HAP-1 (cell line): ENCODE results near the gene RBM41.
"Not testable (repeated sequence)": the region's sequence is repeated elsewhere in the genome, so short reads cannot be mapped to it uniquely, and the experiment has no call there.

Source experiments
- DNase-seq, 2 experiments: peaks; one replicate each; pipeline ENCODE4 v3.0.0-alpha.2; 2016 to 2020; ENCODE audit warnings: low spot score in 2 of 2
- H3K27me3 ChIP-seq: fragments of 250-450 bp; sonication (Bioruptor Pico); 2 replicates; pipeline ENCODE4 v1.5.1; 2020; ENCODE audit warnings: low read depth, mild to moderate bottlenecking, moderate library complexity
- H3K36me3 ChIP-seq: fragments of 250-450 bp; sonication (Bioruptor Pico); replicated peaks from 2 replicates; pipeline ENCODE4 v1.5.1; 2020; ENCODE audit warnings: mild to moderate bottlenecking
- H3K4me1 ChIP-seq: fragments of 250-450 bp; sonication (Bioruptor Pico); 2 replicates; pipeline ENCODE4 v1.5.1; 2020; ENCODE audit warnings: mild to moderate bottlenecking
- H3K4me3 ChIP-seq: fragments of 250-450 bp; sonication (Bioruptor Pico); 2 replicates; pipeline ENCODE4 v1.5.1; 2020; ENCODE audit warnings: mild to moderate bottlenecking, moderate library complexity
- H3K9me3 ChIP-seq: fragments of 250-450 bp; sonication (Bioruptor Pico); 2 replicates; pipeline ENCODE4 v1.5.1; 2020; ENCODE audit warnings: mild to moderate bottlenecking, moderate library complexity
- in situ Hi-C: fragments of 300-500 bp; cut with MboI; formaldehyde crosslinking; loops from 3 replicates; pipeline ENCODE4 v1.14.3; 2020; ENCODE audit warnings: low sequenced_read_pairs, inconsistent platforms, mixed read lengths

The RBM41 gene

DNA sequence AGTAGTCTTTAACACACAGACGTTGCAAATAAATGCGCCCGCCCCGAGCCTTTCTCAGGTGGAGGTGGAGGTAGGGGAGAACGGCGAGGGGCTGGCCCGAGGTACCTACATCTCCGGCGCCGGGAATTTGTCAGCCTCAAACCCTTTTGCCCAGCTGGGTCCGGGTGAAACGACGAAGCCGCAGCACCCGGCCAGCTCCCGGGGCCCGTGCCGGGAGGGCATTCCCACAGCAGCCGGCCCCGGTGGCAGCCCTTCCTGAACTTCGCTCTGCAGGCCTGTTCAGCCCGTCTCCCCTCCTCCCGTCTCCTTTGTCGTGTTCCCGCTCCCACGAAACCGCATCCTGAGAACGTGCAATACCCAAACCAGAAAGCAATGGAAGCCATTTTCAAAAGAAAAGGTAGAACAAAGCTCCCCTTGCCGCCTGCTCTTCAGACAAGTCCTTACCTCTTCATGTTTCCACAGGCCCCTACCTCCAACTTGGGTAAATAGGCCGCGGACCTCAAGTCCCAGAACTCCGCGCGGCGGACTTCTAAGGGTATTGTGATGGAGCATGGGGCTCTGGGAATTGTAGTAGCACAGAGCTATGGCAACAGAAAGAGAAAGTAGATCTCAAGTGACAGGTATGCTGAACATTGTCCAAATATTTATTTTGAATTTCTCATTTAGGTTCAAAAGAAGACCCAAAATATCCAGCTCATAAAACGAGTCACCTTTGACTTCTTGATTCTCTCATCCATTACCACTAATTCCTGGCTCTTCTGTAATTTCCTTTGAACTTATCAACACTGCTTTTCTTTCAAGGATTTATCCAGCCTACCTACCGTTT is at the start of gene RBM41:
RBM41 (minus strand) TSS at position 501 of the 826 bp plus-strand sequence; CDS start at position 452, 49 bp downstream.
- Histone ChIP-seq H3K36me3 (peaks cover 33% of the 10 kb centered on the region), H3K4me1 (peaks cover 6% of the 10 kb centered on the region; the same call in 1 of the 2 replicates), H3K27me3 (no peaks in the 10 kb centered on the region), H3K9me3 (no peaks in the 10 kb centered on the region), H3K4me3 (peak within 1 kb of the TSS; percentile 67)
- in situ Hi-C loops = no loop called here
- peak; percentile 85 to 88 for DNase-seq

DNA sequence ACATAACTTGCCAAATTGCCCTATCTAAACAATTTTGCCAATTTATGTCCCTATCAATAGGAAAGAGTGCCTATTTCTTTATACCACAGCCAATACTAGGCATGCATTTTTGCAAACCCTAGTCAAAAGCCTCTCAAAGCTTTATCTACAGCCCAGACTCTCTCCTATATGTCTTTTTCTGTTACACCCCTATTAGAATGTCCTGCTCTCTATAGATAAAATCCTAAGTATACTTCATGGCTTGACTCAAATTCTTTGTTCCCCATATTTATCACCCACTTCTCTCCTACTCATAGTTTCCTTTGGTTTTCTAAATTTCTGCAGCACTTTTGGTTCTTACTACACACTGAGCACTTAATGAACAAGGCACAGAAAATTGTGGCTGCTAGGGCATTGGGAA is 49.6 kb upstream of the RBM41 start:
- Histone ChIP-seq H3K27me3 (no peaks in the 10 kb centered on the region), H3K9me3 (no peaks in the 10 kb centered on the region), H3K4me3 (no peak overlapping the region), H3K4me1 (peaks cover 3% of the 10 kb centered on the region), H3K36me3 (no peaks in the 10 kb centered on the region)
- DNase-seq = no peak
- in situ Hi-C loops = no loop called here

DNA sequence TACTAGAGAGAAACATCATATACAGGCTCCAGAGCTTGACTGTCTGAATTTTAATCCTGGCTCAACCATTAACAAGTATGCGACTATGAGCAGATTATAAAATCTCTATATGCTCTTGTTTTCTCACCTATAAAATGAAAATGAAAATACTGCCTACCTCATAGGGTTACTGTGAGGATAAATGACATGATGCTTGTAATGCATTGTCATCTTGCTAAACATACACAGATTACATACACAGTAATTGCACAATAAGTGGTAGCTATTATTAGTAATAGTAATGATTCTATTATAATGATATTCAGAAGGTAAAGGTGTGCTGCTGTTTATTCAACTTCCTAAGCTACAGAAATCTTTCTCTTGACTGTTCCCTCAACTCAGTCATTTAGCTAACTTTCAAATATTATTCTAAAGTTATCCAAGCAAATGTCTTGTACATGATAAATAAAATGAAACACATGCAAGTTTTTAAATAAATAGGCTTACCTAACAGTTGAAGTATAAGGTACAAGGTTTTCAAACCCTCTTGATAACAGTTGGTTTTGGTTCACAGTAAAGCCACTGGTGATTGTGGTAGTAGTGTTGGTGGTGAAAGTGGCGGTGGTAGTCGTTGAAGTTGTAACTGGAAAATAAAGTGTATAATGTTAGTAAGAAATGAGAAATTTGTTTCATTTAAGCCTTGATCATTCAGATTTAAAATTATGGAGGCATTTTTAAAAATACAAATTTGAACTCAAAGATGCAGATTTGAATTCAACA is 48.7 kb upstream of the RBM41 start:
- no peaks in the 10 kb centered on the region for H3K27me3 ChIP-seq

DNA sequence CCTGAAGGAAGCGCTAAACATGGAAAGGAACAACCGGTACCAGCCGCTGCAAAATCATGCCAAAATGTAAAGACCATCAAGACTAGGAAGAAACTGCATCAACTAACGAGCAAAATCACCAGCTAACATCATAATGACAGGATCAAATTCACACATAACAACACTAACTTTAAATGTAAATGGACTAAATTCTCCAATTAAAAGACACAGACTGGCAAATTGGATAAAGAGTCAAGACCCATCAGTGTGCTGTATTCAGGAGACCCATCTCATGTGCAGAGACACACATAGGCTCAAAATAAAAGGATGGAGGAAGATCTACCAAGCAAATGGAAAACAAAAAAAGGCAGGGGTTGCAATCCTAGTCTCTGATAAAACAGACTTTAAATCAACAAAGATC is 39.0 kb upstream of the RBM41 start:
- H3K36me3 ChIP-seq, H3K9me3 ChIP-seq, H3K27me3 ChIP-seq, DNase-seq, H3K4me1 ChIP-seq, in situ Hi-C loops, H3K4me3 ChIP-seq: not testable (repeated sequence)

More for the DNA sequence above, 48.7 kb upstream of the RBM41 start:
- Histone ChIP-seq H3K36me3 (no peaks in the 10 kb centered on the region), H3K4me1 (peaks cover 3% of the 10 kb centered on the region), H3K9me3 (no peaks in the 10 kb centered on the region), H3K4me3 (no peak overlapping the region)
- no peak for DNase-seq
- in situ Hi-C loops = no loop called here

DNA sequence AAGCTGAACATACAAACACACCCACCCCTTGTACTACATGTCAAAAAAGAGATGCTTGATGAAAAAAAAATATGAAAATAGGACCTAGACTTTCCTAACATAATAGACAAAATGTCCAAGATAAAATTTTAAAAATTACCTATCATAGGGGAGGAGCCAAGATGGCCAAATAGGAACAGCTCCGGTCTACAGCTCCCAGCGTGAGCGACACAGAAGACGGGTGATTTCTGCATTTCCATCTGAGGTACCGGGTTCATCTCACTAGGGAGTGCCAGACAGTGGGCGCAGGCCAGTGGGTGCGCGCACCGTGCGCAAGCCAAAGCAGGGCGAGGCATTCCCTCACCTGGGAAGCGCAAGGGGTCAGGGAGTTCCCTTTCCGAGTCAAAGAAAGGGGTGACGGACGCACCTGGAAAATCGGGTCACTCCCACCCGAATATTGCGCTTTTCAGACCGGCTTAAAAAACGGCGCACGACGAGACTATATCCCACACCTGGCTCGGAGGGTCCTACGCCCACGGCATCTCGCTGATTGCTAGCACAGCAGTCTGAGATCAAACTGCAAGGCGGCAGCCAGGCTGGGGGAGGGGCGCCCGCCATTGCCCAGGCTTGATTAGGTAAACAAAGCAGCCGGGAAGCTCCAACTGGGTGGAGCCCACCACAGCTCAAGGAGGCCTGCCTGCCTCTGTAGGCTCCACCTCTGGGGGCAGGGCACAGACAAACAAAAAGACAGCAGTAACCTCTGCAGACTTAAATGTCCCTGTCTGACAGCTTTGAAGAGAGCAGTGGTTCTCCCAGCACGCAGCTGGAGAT is 37.2 kb upstream of the RBM41 start:
- H3K27me3 ChIP-seq, DNase-seq, in situ Hi-C loops, H3K9me3 ChIP-seq, H3K36me3 ChIP-seq, H3K4me3 ChIP-seq, H3K4me1 ChIP-seq: not testable (repeated sequence)

DNA sequence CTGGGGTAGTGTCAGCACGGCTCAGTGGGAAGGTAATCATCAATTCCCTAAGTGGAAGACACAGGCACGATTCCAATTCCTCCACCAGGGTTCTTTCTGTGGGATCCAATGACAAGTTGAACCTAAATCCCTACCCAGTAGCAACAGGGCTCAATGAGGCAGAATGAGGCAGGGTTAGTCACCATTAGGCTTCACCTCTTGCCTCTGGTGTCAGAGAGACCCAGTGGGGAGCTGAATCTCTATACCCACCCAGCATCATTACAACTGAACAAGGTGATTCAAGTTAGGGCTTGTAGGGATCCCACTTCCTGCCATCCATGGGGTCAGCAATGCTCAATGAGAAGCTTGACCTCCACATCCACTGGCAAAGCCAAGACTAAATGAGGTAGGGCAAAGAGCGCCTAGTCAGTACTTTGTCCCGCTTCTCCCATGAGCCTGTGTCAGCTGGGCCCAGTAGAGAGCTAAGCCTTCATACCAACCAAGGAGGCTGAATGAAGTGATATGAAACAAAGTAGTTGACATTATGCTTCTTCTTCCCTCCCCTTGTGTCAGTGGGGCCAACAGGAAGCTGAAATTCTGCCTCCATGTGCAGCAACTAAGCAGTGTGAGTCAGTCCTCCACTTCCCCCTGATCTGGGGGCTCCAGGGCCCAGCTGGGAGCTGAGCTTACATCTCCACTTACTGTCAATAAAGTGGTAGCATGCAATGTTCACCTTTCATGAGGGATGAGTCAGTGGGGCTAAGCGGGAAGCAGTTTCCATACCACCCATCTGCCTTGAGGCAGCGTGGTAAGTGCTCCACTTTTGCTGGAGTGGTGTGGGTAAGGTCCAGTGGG is 36.4 kb upstream of the RBM41 start:
- Histone ChIP-seq H3K36me3 (no peaks in the 10 kb centered on the region), H3K9me3 (no peaks in the 10 kb centered on the region), H3K4me3 (no peak overlapping the region), H3K27me3 (no peaks in the 10 kb centered on the region), H3K4me1 (peaks cover 6% of the 10 kb centered on the region; the same call in 1 of the 2 replicates)
- in situ Hi-C loops = no loop called here
- DNase-seq = no peak

DNA sequence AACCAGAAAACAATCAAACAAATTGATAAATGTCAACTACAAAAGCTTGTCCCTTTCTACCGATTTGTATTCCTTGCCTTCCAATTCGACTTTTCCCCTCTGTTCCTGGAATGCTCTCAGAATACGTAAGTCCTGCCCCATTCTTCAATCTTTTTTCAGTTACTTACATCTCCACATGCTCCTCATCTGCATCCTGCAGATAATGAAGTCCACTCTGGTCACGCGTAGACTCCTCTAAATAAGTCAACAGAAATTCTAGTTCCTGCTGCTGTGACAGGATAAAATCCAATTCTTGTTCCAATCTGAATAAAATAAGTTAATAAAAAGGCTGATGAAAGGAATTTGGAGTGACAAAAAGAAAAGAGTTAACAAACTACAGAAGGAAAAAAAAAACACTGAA is 34.4 kb upstream of the RBM41 start:
- H3K9me3 ChIP-seq = no peaks in the 10 kb centered on the region
- no peak for DNase-seq
- no peaks in the 10 kb centered on the region for H3K36me3 ChIP-seq
- no peak overlapping the region for H3K4me3 ChIP-seq
- in situ Hi-C loops = no loop called here
- no peaks in the 10 kb centered on the region for H3K27me3 ChIP-seq
- peaks cover 6% of the 10 kb centered on the region; the same call in 1 of the 2 replicates for H3K4me1 ChIP-seq

DNA sequence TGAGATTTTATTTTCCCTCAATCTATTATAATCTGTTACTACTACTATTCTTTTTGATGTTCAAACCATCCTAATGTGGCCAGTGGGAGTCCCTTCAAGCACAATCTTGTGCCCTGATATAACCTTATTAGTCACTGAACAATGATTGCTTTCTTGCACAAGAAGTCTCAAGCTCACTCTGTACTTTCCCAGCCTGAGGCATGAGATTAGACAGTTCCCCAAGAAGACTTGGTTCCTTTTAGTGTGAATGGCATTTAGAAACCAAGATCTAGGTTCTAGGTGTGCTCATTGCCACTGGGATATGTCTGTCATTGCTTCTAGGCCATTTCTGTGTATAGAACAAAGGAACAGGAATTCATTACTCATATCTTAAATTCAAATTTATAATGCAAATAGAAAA is 28.0 kb upstream of the RBM41 start:
- no peaks in the 10 kb centered on the region for H3K36me3 ChIP-seq
- no peaks in the 10 kb centered on the region for H3K9me3 ChIP-seq
- no peaks in the 10 kb centered on the region for H3K27me3 ChIP-seq
- H3K4me3 ChIP-seq = no peak overlapping the region
- in situ Hi-C loops = no loop called here
- peaks cover 6% of the 10 kb centered on the region; the same call in 1 of the 2 replicates for H3K4me1 ChIP-seq
- DNase-seq = no peak

DNA sequence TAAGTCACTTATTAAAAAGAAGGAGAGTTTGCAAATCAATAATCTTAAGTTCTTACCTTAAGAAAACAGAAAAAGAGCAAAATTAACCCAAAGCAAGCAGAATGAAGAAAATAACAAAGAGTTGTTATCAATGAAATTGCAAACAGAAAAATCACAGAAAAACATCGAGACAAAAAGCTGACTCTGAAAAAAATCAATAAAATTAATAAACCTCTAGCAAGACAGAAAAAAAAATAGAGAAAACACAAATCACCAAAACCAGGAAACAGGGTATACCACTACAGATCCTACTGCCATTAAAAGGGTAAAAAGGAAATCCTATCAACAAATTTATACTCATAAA is 17.3 kb upstream of the RBM41 start:
- Histone ChIP-seq H3K36me3 (no peaks in the 10 kb centered on the region), H3K27me3 (no peaks in the 10 kb centered on the region), H3K4me1 (peaks cover 8% of the 10 kb centered on the region), H3K4me3 (no peak overlapping the region), H3K9me3 (no peaks in the 10 kb centered on the region)
- in situ Hi-C loops = no loop called here
- no peak for DNase-seq

DNA sequence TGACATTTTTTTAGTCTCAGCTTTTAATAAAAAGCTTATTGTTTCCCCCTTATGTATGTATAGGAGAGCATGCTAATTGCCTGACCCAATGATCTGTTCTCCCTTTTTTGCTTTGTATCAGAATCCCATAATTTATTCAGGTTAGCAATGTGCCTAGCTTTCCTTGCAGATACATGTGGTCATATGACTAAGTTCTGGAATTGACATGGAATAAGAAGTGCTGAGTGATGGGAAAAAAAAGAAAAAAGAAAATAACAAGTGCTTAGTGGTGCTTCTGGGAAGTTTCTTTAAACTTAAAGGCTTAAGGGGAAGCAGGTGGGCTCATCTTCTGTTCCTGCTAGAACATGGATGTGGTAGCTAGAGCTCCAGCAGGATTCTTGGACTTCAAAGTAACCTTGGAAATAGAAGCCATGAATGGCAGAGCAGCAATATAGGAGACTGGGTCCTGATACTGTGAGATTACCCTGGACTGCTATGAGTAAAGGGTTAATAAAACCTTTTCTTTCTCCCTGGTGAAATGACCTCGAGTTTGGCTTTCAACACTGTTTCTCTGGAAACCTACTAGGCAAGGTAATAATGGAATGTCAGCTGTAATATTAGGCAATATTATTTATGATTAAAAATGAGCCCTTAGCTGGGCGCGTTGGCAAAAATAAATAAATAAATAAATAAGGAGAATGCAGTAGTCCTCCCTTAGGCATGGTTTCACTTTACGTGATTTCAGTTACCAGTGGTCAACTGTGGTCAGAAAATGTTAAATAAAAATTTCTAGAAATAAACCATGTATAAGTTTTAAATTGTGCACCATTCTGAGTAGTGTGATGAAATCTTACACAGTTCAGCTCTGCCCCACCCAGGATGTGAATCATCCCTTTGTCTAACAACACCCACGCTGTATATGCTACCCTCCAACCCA is 16.7 kb upstream of the RBM41 start:
- Histone ChIP-seq H3K27me3 (no peaks in the 10 kb centered on the region), H3K9me3 (no peaks in the 10 kb centered on the region), H3K36me3 (no peaks in the 10 kb centered on the region), H3K4me3 (no peak overlapping the region), H3K4me1 (peaks cover 8% of the 10 kb centered on the region)
- DNase-seq = no peak
- in situ Hi-C loops = no loop called here

DNA sequence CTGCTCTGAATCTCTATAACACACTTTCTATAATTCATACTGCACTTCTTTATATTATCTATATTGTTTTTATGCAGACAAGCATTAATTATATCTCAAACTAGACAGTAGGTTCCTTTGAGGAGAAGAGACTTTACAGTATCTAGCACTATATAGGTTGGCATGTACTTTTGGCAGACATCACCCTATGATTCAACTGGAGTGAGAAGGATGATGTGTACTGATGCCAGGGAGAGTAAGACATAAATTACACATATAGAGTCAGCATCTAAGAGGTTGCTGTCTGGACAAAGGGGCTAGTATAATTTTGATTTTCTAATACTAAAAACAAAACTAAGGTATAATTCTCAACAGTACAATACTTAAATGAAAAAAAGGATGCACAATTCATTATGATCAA is 5.1 kb upstream of the RBM41 start:
- DNase-seq = no peak
- no peaks in the 10 kb centered on the region for H3K27me3 ChIP-seq
- in situ Hi-C loops = no loop called here
- H3K36me3 ChIP-seq = no peaks in the 10 kb centered on the region
- H3K4me3 ChIP-seq = no peak overlapping the region
- H3K4me1 ChIP-seq = peaks cover 3% of the 10 kb centered on the region; the same call in 1 of the 2 replicates
- no peaks in the 10 kb centered on the region for H3K9me3 ChIP-seq

DNA sequence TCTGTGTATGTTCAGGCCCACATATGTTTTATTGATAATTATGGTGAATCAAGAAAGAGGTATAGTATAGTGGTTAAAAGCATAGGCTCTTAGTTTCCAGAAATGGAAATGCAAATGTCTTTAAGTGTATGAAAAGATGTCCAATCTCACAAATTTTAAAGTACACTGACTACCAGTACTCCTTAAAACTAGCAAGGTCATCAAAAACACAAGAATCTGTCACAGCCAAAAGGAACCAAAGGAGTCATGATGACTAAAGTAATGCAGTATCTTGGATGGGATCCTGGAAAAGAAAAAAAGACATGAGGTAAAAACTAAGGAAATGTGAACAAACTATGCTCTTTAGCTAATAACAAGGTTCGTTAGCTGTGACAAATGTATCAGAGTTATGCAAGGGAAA is 661 bp upstream of the RBM41 start:
- no peak overlapping the region for H3K4me3 ChIP-seq
- no peaks in the 10 kb centered on the region for H3K27me3 ChIP-seq
- in situ Hi-C loops = no loop called here
- peaks cover 6% of the 10 kb centered on the region; the same call in 1 of the 2 replicates for H3K4me1 ChIP-seq
- H3K9me3 ChIP-seq = no peaks in the 10 kb centered on the region
- peaks cover 25% of the 10 kb centered on the region for H3K36me3 ChIP-seq
- no peak for DNase-seq
